ENCODE results near the gene BLOC1S1. TPM values are rescaled to one million over a fixed set of nuclear protein-coding genes. Genes with fewer than 3 reads are reported as not detected.

Gene BLOC1S1
- total and polyA plus RNA-seq, 9 of the 15 experiments (the other 6 are each of a cell fraction or from before 2014, with no cell fraction given) = 75.2 to 161 (median 98.8) TPM

DNA sequence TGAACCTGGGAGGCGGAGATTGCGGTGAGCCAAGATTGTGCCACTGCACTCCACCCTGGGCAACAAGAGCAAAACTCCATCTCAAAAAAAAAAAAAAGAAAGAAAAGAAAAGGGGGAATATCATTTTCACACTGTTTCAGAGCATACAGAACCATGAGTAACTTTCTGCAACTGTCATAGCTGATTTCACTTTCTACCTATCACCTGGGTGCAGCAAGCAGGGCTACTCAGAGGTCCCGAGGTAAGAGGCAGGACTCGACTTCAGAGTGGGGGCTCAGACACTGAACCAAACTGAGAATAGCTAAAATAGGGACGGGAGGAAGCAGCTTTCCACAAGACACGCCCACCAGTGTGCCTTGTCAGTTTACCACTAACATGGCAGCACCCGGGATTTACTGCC is 49.3 kb upstream of the BLOC1S1 start (continued):
- TF ChIP-seq IRF2 (CRISPR knock-in tag; IDR thresholded peaks at IDR 0.05) (no peak), CEBPB (tag; IDR thresholded peaks at IDR 0.05) (no peak), ZBTB17 (CRISPR knock-in tag; IDR thresholded peaks at IDR 0.05) (no peak)

DNA sequence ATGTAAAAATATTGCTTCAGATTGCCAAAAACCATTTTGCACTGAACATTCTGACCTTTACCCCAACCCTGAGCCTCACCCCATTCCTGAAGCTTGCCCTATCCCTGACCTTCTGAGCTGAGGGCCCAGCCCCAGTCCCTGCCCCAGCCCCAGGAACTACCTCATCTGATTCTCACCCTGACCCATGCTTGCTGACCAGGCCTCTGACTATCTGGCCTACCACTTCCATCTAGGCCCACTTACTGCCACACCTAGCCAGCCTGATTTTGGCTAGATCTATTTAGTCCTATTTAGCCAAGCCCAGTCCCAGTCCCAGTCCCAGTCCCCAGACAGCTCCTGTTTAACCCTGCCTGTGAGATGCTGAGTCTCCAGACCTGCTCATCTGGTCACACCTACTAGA is 45.6 kb upstream of the BLOC1S1 start:
- in situ Hi-C loops (cut with MboI) = no loop called here
- Histone ChIP-seq H3K36me3 (ENCODE audit: control insufficient read depth, insufficient read depth, low read length) (no peaks in the 10 kb centered on the region), H3K27me3 (ENCODE audit: control insufficient read depth in 2 of 2, insufficient read depth in 2 of 2, low read length in 2 of 2) (no peaks in the 10 kb centered on the region; a peak in 1 of 5 replicates), H4K20me1 (replicated peaks; ENCODE audit: control insufficient read depth, insufficient read depth, low read length) (no peaks in the 10 kb centered on the region), H3K9ac (ENCODE audit: insufficient read depth in 1 of 2, low read depth in 2 of 2, low read length in 2 of 2) (peak overlapping the region in 1 of 2 experiments; percentile 16; a peak in 1 of 4 replicates), H3K27ac (ENCODE audit: extremely low read depth, low read depth, low read length) (no peak overlapping the region), H3K9me3 (replicated peaks; ENCODE audit: control insufficient read depth, insufficient read depth, low read depth, low read length) (no peaks in the 10 kb centered on the region), H3K79me2 (ENCODE audit: control insufficient read depth, insufficient read depth, low read length) (no peaks in the 10 kb centered on the region), H3K9me1 (ENCODE audit: control insufficient read depth, insufficient read depth, low read length) (no peaks in the 10 kb centered on the region), H3K4me1 (replicated peaks in 1 of 2; ENCODE audit: control insufficient read depth in 2 of 2, insufficient read depth in 2 of 2, low read length in 2 of 2) (no peaks in the 10 kb centered on the region), H3K4me3 (no peak overlapping the region), H2AFZ (ENCODE audit: low read depth, low read length) (no peak overlapping the region), H3K4me2 (ENCODE audit: insufficient read depth, low read length) (no peak overlapping the region)
- CTCF ChIA-PET (ENCODE audit: low intra/inter-chr PET ratio) = no interaction called here
- ATAC-seq (no peak; the same call in 2 of the 3 replicates), DNase-seq (ENCODE audit: extremely low read depth in 1 of 4, low spot score in 3 of 4) (no peak), FAIRE-seq (no peak)
- intact Hi-C loops (cut with micrococcal nuclease) = no loop called here
- POLR2A ChIA-PET = no interaction called here
- TF ChIP-seq HDGF (IDR thresholded peaks at IDR 0.05) (no peak), BCOR (IDR thresholded peaks at IDR 0.05) (no peak), ZNF583 (CRISPR knock-in tag; IDR thresholded peaks at IDR 0.05) (no peak), SP1 (CRISPR knock-in tag; IDR thresholded peaks at IDR 0.05) (no peak)
- TF ChIP-seq, protein P1, sequence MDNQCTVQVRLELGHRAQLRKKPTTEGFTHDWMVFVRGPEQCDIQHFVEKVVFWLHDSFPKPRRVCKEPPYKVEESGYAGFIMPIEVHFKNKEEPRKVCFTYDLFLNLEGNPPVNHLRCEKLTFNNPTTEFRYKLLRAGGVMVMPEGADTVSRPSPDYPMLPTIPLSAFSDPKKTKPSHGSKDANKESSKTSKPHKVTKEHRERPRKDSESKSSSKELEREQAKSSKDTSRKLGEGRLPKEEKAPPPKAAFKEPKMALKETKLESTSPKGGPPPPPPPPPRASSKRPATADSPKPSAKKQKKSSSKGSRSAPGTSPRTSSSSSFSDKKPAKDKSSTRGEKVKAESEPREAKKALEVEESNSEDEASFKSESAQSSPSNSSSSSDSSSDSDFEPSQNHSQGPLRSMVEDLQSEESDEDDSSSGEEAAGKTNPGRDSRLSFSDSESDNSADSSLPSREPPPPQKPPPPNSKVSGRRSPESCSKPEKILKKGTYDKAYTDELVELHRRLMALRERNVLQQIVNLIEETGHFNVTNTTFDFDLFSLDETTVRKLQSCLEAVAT (IDR thresholded peaks at IDR 0.05) = no peak
- TF ChIP-seq, protein P2, sequence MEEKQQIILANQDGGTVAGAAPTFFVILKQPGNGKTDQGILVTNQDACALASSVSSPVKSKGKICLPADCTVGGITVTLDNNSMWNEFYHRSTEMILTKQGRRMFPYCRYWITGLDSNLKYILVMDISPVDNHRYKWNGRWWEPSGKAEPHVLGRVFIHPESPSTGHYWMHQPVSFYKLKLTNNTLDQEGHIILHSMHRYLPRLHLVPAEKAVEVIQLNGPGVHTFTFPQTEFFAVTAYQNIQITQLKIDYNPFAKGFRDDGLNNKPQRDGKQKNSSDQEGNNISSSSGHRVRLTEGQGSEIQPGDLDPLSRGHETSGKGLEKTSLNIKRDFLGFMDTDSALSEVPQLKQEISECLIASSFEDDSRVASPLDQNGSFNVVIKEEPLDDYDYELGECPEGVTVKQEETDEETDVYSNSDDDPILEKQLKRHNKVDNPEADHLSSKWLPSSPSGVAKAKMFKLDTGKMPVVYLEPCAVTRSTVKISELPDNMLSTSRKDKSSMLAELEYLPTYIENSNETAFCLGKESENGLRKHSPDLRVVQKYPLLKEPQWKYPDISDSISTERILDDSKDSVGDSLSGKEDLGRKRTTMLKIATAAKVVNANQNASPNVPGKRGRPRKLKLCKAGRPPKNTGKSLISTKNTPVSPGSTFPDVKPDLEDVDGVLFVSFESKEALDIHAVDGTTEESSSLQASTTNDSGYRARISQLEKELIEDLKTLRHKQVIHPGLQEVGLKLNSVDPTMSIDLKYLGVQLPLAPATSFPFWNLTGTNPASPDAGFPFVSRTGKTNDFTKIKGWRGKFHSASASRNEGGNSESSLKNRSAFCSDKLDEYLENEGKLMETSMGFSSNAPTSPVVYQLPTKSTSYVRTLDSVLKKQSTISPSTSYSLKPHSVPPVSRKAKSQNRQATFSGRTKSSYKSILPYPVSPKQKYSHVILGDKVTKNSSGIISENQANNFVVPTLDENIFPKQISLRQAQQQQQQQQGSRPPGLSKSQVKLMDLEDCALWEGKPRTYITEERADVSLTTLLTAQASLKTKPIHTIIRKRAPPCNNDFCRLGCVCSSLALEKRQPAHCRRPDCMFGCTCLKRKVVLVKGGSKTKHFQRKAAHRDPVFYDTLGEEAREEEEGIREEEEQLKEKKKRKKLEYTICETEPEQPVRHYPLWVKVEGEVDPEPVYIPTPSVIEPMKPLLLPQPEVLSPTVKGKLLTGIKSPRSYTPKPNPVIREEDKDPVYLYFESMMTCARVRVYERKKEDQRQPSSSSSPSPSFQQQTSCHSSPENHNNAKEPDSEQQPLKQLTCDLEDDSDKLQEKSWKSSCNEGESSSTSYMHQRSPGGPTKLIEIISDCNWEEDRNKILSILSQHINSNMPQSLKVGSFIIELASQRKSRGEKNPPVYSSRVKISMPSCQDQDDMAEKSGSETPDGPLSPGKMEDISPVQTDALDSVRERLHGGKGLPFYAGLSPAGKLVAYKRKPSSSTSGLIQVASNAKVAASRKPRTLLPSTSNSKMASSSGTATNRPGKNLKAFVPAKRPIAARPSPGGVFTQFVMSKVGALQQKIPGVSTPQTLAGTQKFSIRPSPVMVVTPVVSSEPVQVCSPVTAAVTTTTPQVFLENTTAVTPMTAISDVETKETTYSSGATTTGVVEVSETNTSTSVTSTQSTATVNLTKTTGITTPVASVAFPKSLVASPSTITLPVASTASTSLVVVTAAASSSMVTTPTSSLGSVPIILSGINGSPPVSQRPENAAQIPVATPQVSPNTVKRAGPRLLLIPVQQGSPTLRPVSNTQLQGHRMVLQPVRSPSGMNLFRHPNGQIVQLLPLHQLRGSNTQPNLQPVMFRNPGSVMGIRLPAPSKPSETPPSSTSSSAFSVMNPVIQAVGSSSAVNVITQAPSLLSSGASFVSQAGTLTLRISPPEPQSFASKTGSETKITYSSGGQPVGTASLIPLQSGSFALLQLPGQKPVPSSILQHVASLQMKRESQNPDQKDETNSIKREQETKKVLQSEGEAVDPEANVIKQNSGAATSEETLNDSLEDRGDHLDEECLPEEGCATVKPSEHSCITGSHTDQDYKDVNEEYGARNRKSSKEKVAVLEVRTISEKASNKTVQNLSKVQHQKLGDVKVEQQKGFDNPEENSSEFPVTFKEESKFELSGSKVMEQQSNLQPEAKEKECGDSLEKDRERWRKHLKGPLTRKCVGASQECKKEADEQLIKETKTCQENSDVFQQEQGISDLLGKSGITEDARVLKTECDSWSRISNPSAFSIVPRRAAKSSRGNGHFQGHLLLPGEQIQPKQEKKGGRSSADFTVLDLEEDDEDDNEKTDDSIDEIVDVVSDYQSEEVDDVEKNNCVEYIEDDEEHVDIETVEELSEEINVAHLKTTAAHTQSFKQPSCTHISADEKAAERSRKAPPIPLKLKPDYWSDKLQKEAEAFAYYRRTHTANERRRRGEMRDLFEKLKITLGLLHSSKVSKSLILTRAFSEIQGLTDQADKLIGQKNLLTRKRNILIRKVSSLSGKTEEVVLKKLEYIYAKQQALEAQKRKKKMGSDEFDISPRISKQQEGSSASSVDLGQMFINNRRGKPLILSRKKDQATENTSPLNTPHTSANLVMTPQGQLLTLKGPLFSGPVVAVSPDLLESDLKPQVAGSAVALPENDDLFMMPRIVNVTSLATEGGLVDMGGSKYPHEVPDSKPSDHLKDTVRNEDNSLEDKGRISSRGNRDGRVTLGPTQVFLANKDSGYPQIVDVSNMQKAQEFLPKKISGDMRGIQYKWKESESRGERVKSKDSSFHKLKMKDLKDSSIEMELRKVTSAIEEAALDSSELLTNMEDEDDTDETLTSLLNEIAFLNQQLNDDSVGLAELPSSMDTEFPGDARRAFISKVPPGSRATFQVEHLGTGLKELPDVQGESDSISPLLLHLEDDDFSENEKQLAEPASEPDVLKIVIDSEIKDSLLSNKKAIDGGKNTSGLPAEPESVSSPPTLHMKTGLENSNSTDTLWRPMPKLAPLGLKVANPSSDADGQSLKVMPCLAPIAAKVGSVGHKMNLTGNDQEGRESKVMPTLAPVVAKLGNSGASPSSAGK (IDR thresholded peaks at IDR 0.05) = no peak
- TF ChIP-seq, protein P3, sequence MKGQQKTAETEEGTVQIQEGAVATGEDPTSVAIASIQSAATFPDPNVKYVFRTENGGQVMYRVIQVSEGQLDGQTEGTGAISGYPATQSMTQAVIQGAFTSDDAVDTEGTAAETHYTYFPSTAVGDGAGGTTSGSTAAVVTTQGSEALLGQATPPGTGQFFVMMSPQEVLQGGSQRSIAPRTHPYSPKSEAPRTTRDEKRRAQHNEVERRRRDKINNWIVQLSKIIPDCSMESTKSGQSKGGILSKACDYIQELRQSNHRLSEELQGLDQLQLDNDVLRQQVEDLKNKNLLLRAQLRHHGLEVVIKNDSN (CRISPR knock-in tag; IDR thresholded peaks at IDR 0.05) = no peak
- no TSS peak for BruUV-seq (replicated peaks)
